Testis (tissue), 2 donors: ENCODE results near the gene CFAP97D2.

Experiments used
- POLR2A ChIP-seq: fragments of 450-650 bp; IDR thresholded peaks from one replicate; pipeline ENCODE4 v1.6.1; 2017; ENCODE audit warnings: antibody characterized with exemption, mild to moderate bottlenecking, moderate library complexity
- TF ChIP-seq, protein P1 (sequence below), 3 experiments: fragments of 450-650 bp in 2 of 3; fragments of 200-600 bp in 1 of 3; sonication (generic) in 1 of 3; IDR thresholded peaks; one replicate each; pipeline ENCODE4 v1.5.1; 2016 to 2019; ENCODE audit warnings: antibody characterized with exemption in 3 of 3, mild to moderate bottlenecking in 2 of 3, moderate library complexity in 1 of 3

DNA sequence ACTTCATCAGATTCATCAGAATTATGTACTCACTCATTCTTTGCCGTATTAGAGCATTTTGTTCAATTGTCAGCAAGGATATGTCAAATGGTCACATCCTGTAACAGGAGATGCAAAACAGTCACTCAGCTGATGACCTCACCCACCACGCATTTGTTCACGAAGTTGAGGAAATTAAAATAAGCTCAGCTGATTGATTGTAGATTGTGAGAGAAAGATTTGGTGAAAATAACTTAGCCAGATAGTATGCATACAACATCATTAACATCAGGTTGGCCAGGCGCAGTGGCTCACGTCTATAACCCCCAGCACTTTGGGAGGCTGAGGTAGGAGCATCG is 33.1 kb downstream of the CFAP97D2 start:
- TF ChIP-seq, protein P1, sequence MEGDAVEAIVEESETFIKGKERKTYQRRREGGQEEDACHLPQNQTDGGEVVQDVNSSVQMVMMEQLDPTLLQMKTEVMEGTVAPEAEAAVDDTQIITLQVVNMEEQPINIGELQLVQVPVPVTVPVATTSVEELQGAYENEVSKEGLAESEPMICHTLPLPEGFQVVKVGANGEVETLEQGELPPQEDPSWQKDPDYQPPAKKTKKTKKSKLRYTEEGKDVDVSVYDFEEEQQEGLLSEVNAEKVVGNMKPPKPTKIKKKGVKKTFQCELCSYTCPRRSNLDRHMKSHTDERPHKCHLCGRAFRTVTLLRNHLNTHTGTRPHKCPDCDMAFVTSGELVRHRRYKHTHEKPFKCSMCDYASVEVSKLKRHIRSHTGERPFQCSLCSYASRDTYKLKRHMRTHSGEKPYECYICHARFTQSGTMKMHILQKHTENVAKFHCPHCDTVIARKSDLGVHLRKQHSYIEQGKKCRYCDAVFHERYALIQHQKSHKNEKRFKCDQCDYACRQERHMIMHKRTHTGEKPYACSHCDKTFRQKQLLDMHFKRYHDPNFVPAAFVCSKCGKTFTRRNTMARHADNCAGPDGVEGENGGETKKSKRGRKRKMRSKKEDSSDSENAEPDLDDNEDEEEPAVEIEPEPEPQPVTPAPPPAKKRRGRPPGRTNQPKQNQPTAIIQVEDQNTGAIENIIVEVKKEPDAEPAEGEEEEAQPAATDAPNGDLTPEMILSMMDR (IDR thresholded peaks at IDR 0.05): no peak
- TF ChIP-seq POLR2A: no peak
